T1000 (cell line): Measurements from ENCODE around the gene UIMC1.
"Not testable (repeated sequence)": the region's sequence is repeated elsewhere in the genome, so short reads cannot be mapped to it uniquely, and the experiment has no call there.

Source experiments
- DNase-seq: peaks from one replicate; lab custom pipeline; 2025; ENCODE audit warnings: mixed read lengths; lab: John Stamatoyannopoulos, UW

Gene UIMC1

GRCh38 chr5:177005619-177006264 lies 837 bp downstream of the UIMC1 start:
- peak; percentile 51 for DNase-seq

- no peak for DNase-seq
Observed at GRCh38 chr5:177004961-177005360, 1.6 kb downstream of the UIMC1 start.

- no peak for DNase-seq
Observed at GRCh38 chr5:177003649-177004048, 2.9 kb downstream of the UIMC1 start.

- DNase-seq, result not testable (repeated sequence)
Observed at GRCh38 chr5:176999526-176999925, 7.1 kb downstream of the UIMC1 start.

- no peak for DNase-seq
Observed at GRCh38 chr5:176998828-176999227, 7.8 kb downstream of the UIMC1 start.

- DNase-seq, result no peak
Observed at GRCh38 chr5:176996780-176997179, 9.8 kb downstream of the UIMC1 start.

GRCh38 chr5:176995896-176996767 lies 10.4 kb downstream of the UIMC1 start:
- DNase-seq, result no peak

- no peak for DNase-seq
Observed at GRCh38 chr5:176995122-176995490, 11.5 kb downstream of the UIMC1 start.

- no peak for DNase-seq
Observed at GRCh38 chr5:176994460-176995121, 12.0 kb downstream of the UIMC1 start.

GRCh38 chr5:176993081-176993480 lies 13.5 kb downstream of the UIMC1 start:
- DNase-seq, result not testable (repeated sequence)

GRCh38 chr5:176987583-176987982 lies 19.0 kb downstream of the UIMC1 start:
- no peak for DNase-seq

GRCh38 chr5:176986280-176986679 lies 20.3 kb downstream of the UIMC1 start:
- DNase-seq, result no peak

- DNase-seq, result no peak
Observed at GRCh38 chr5:176985516-176985915, 21.1 kb downstream of the UIMC1 start.

- not testable (repeated sequence) for DNase-seq
Observed at GRCh38 chr5:176984176-176984575, 22.4 kb downstream of the UIMC1 start.

- not testable (repeated sequence) for DNase-seq
Observed at GRCh38 chr5:176983593-176983992, 23.0 kb downstream of the UIMC1 start.

- not testable (repeated sequence) for DNase-seq
Observed at GRCh38 chr5:176983112-176983511, 23.5 kb downstream of the UIMC1 start.

GRCh38 chr5:176980818-176981217 lies 25.8 kb downstream of the UIMC1 start:
- no peak for DNase-seq

- no peak for DNase-seq
Observed at GRCh38 chr5:176979669-176980068, 26.9 kb downstream of the UIMC1 start.

- no peak for DNase-seq
Observed at GRCh38 chr5:176965633-176966032, 40.9 kb downstream of the UIMC1 start.

GRCh38 chr5:176959051-176959450 lies 47.5 kb downstream of the UIMC1 start:
- no peak for DNase-seq

- DNase-seq, result no peak
Observed at GRCh38 chr5:176956756-176957155, 49.8 kb downstream of the UIMC1 start.

GRCh38 chr5:176955895-176956294 lies 50.7 kb downstream of the UIMC1 start:
- DNase-seq, result no peak

- DNase-seq, result no peak
Observed at GRCh38 chr5:176954050-176954449, 52.5 kb downstream of the UIMC1 start.
